HCT116 (cell line): ENCODE data around the gene RGL2. TPM values are rescaled to one million over a fixed set of nuclear protein-coding genes. Genes with fewer than 3 reads are reported as not detected.

Source experiments
- ATAC-seq: fragments of 200-7000 bp; cut with Tn5 transposase; 2 replicates; pipeline ENCODE4 v1.9.1; 2020; ENCODE audit warnings: mild to moderate bottlenecking, moderate library complexity
- BruUV-seq: library from RNA; stranded (reverse); fragments of 400-500 nt; replicated peaks from 2 replicates; lab custom pipeline; 2021; lab: Mats Ljungman, UMichigan
- CTCF ChIA-PET: fragments of 300-600 bp; sonication (Branson Sonifier 250); formaldehyde crosslinking; loops from one replicate; lab custom pipeline; 2021; ENCODE audit warnings: antibody characterized with exemption; lab: Charles Lee
- POLR2A ChIA-PET: fragments of 300-600, 350-600 bp; sonication (Branson Sonifier 250); formaldehyde crosslinking; loops from one replicate; lab custom pipeline; 2021; ENCODE audit warnings: antibody characterized with exemption; lab: Charles Lee
- RAD21 ChIA-PET, 2 experiments: fragments of 300-600 bp; sonication (Branson Sonifier 250); formaldehyde crosslinking; loops; one replicate each; lab custom pipeline; 2023; ENCODE audit warnings: low total read pairs in 2 of 2; ENCODE audit not compliant: uncharacterized antibody in 2 of 2, unreplicated experiment in 2 of 2, low non-redundant PET in 1 of 2; lab: Charles Lee
- DNase-seq: peaks from one replicate; pipeline ENCODE4 v3.0.0-alpha.2; 2010; ENCODE audit warnings: low read depth, low spot score
- H2AFZ ChIP-seq: fragments of 200-600 bp; shearing (Covaris generic), sonication (generic); 2 replicates; pipeline ENCODE4 v1.6.1; 2017; ENCODE audit warnings: low read depth, mixed run types, mixed read lengths, antibody characterized with exemption, low read length; ENCODE audit not compliant: poor library complexity, severe bottlenecking
- H3K27ac ChIP-seq: 2 replicates; pipeline ENCODE4 v1.5.1; 2012; ENCODE audit warnings: low read depth, low read length
- H3K27me3 ChIP-seq: fragments of 200-600 bp; sonication (generic); 2 replicates; pipeline ENCODE4 v1.6.1; 2016; ENCODE audit warnings: mixed run types, low read length, mixed read lengths; ENCODE audit not compliant: insufficient read depth
- H3K36me3 ChIP-seq, 2 experiments: fragments of 200-500 bp in 1 of 2; fragments of 200-600 bp in 1 of 2; sonication (Bioruptor generic) in 1 of 2; sonication (generic) in 1 of 2; 2 replicates each; pipeline versions ENCODE4 v1.5.1 to v1.6.1; 2014 to 2016; ENCODE audit warnings: low read length in 2 of 2, inconsistent platforms in 1 of 2, mixed read lengths in 1 of 2, mixed run types in 1 of 2; ENCODE audit not compliant: insufficient read depth in 2 of 2, control insufficient read depth in 1 of 2
- H3K4me1 ChIP-seq, 2 experiments: fragments of 200-600 bp in 1 of 2; sonication (generic) in 1 of 2; 2 replicates each; pipeline versions ENCODE4 v1.5.1 to v1.6.1; 2012 to 2017; ENCODE audit warnings: low read length in 2 of 2, inconsistent platforms in 1 of 2, mild to moderate bottlenecking in 1 of 2, mixed read lengths in 1 of 2, mixed run types in 1 of 2, moderate library complexity in 1 of 2; ENCODE audit not compliant: insufficient read depth in 2 of 2, control insufficient read depth in 1 of 2
- H3K4me2 ChIP-seq: fragments of 200-600 bp; sonication (generic); 2 replicates; pipeline ENCODE4 v1.6.1; 2017; ENCODE audit warnings: mixed run types, low read length, mixed read lengths
- H3K4me3 ChIP-seq, 2 experiments: fragments of 200-600 bp in 1 of 2; sonication (generic) in 1 of 2; replicated peaks in 1 of 2; 2 replicates each; pipeline ENCODE4 v1.5.1; 2011 to 2016; ENCODE audit warnings: low read length in 2 of 2, control low read depth in 1 of 2, low read depth in 1 of 2, mild to moderate bottlenecking in 1 of 2, mixed read lengths in 1 of 2, mixed run types in 1 of 2
- H3K79me2 ChIP-seq: fragments of 200-600 bp; sonication (generic); 2 replicates; pipeline ENCODE4 v1.6.1; 2017; ENCODE audit warnings: mild to moderate bottlenecking, mixed run types, low read length, moderate library complexity, mixed read lengths; ENCODE audit not compliant: insufficient read depth
- H3K9ac ChIP-seq: fragments of 200-600 bp; sonication (generic); 2 replicates; pipeline ENCODE4 v1.6.1; 2016; ENCODE audit warnings: low read length, mixed read lengths
- H3K9me2 ChIP-seq: fragments of 200-600 bp; sonication (generic), shearing (Covaris generic); 2 replicates; pipeline ENCODE4 v1.6.1; 2017; ENCODE audit warnings: mixed run types, mild to moderate bottlenecking, moderate library complexity; ENCODE audit not compliant: insufficient read depth
- H3K9me3 ChIP-seq, 2 experiments: fragments of 200-500 bp in 1 of 2; fragments of 200-600 bp in 1 of 2; sonication (Bioruptor generic) in 1 of 2; sonication (generic) in 1 of 2; 2 replicates each; pipeline ENCODE4 v1.6.1; 2014 to 2017; ENCODE audit warnings: low read length in 2 of 2, mixed read lengths in 2 of 2, inconsistent platforms in 1 of 2, low read depth in 1 of 2, mild to moderate bottlenecking in 1 of 2, mixed run types in 1 of 2, moderate library complexity in 1 of 2; ENCODE audit not compliant: control insufficient read depth in 1 of 2, insufficient read depth in 1 of 2
- H4K20me1 ChIP-seq: fragments of 200-600 bp; sonication (generic), shearing (Covaris generic); 2 replicates; pipeline ENCODE4 v1.6.1; 2017; ENCODE audit warnings: mixed run types, mild to moderate bottlenecking, moderate library complexity; ENCODE audit not compliant: insufficient read depth
- ATF3 ChIP-seq: IDR thresholded peaks from 2 replicates; pipeline ENCODE4 v1.6.1; 2012
- REST ChIP-seq: IDR thresholded peaks from 2 replicates; pipeline ENCODE4 v1.6.1; 2012; ENCODE audit warnings: low read depth
- SIN3A ChIP-seq: IDR thresholded peaks from 2 replicates; pipeline ENCODE4 v1.6.1; 2012; ENCODE audit warnings: low read depth
- SRF ChIP-seq: IDR thresholded peaks from 2 replicates; pipeline ENCODE4 v1.6.1; 2012; ENCODE audit warnings: low read depth
- TCF7L2 ChIP-seq: IDR thresholded peaks from 2 replicates; pipeline ENCODE4 v1.7.0; 2011; ENCODE audit warnings: borderline replicate concordance, inconsistent platforms; ENCODE audit not compliant: insufficient read depth, insufficient read length; ENCODE audit errors: extremely low read depth
- intact Hi-C: fragments of 100-400 bp; cut with micrococcal nuclease; formaldehyde crosslinking; loops from 2 replicates; pipeline ENCODE4 v1.10.0; 2022
- total RNA-seq: library from RNA; stranded (reverse); gene quantifications from one replicate; pipeline ENCODE4 v1.2.1, GENCODE V29; 2021; ENCODE audit not compliant: unreplicated experiment

RGL2 gene
- total RNA-seq, 1 experiment from 2014 or later, result 53.4 TPM

- H2AFZ ChIP-seq, result no peak overlapping the region
- ChIA-PET RAD21 (no interaction called here), POLR2A (interaction anchor here (1.1 to 2.1 kb wide), 6 partner anchors 8 to 28 kb away, joined by 4 to 11 read pairs (median 10); partner anchors contain the start of genes B3GALT4, RGL2, RPS18 and VPS52), CTCF (interaction anchor here (1.1 to 2.3 kb wide), 5 partner anchors 8 to 13 kb away, joined by 3 to 11 read pairs (median 6); partner anchors contain the start of genes B3GALT4 and RGL2)
- H3K27me3 ChIP-seq, result no peaks in the 10 kb centered on the region
- peak overlapping the region; percentile 97 for H3K4me3 ChIP-seq
- H3K27ac ChIP-seq, result peak overlapping the region; percentile 67
- intact Hi-C loops, result loop anchor here (5.0 kb wide), 1 partner anchor 102 kb away; the partner anchor contains the start of gene KIFC1
- H3K4me1 ChIP-seq, result peaks cover 10 to 15% of the 10 kb centered on the region in 2 experiments
- H4K20me1 ChIP-seq, result no peaks in the 10 kb centered on the region
- H3K36me3 ChIP-seq, result peaks cover 21 to 27% of the 10 kb centered on the region in 2 experiments; a peak in 3 of 4 replicates
- peak overlapping the region; percentile 90 for H3K9ac ChIP-seq
- TF ChIP-seq REST (no peak), TCF7L2 (no peak), ATF3 (no peak), SIN3A (no peak), SRF (no peak)
- TSS peak; percentile 88 for BruUV-seq
- H3K4me2 ChIP-seq, result peak overlapping the region; percentile 96
- no peaks in the 10 kb centered on the region for H3K9me3 ChIP-seq
- no peak for DNase-seq
- H3K79me2 ChIP-seq, result peaks cover 53% of the 10 kb centered on the region
- no peaks in the 10 kb centered on the region for H3K9me2 ChIP-seq
- peak; percentile 35 for ATAC-seq
Observed at GRCh38 chr6:33289784-33290315, 8.9 kb downstream of the RGL2 start.
